Small intestine (tissue), 7 donors: ENCODE results near the gene RITA1. TPM values are rescaled to one million over a fixed set of nuclear protein-coding genes. Genes with fewer than 3 reads are reported as not detected.

Source experiments
- DNase-seq, 2 donors: peaks; one replicate each; pipeline versions ENCODE4 v3.0.0 to v3.0.0-alpha.2; 2013
- FAIRE-seq: peaks from 2 replicates; lab custom pipeline; 2012; peaks lifted over from hg19 to GRCh38; lab: Jason Lieb, UNC
- H3K27ac ChIP-seq, 3 donors: one replicate each; pipeline ENCODE4 v1.5.1; 2013; ENCODE audit warnings: low read length in 2 of 3, mild to moderate bottlenecking in 2 of 3, control low read depth in 1 of 3, inconsistent platforms in 1 of 3, low read depth in 1 of 3, moderate library complexity in 1 of 3
- H3K27me3 ChIP-seq, 3 donors: one replicate each; pipeline ENCODE4 v1.6.1; 2013; ENCODE audit warnings: low read length in 3 of 3, inconsistent platforms in 1 of 3; ENCODE audit not compliant: control insufficient read depth in 3 of 3, insufficient read depth in 3 of 3
- H3K36me3 ChIP-seq, 3 donors: one replicate each; pipeline ENCODE4 v1.6.1; 2013; ENCODE audit warnings: low read length in 3 of 3, inconsistent platforms in 1 of 3, low read depth in 1 of 3, mild to moderate bottlenecking in 1 of 3, moderate library complexity in 1 of 3; ENCODE audit not compliant: control insufficient read depth in 3 of 3, insufficient read depth in 2 of 3
- H3K4me1 ChIP-seq, 3 donors: one replicate each; pipeline ENCODE4 v1.6.1; 2013; ENCODE audit warnings: low read length in 2 of 3, inconsistent platforms in 1 of 3, low read depth in 1 of 3, mild to moderate bottlenecking in 1 of 3, moderate library complexity in 1 of 3; ENCODE audit not compliant: control insufficient read depth in 3 of 3, insufficient read depth in 2 of 3
- H3K4me3 ChIP-seq, 3 donors: one replicate each; pipeline ENCODE4 v1.5.1; 2013; ENCODE audit warnings: low read length in 3 of 3, control low read depth in 1 of 3, inconsistent platforms in 1 of 3, low read depth in 1 of 3, mild to moderate bottlenecking in 1 of 3, moderate library complexity in 1 of 3
- H3K9me3 ChIP-seq, 2 donors: one replicate each; pipeline ENCODE4 v1.6.1; 2013; ENCODE audit warnings: low read depth in 1 of 2, low read length in 1 of 2; ENCODE audit not compliant: control insufficient read depth in 2 of 2, insufficient read depth in 1 of 2
- WGBS, 3 donors: extraction: QIAGEN DNeasy Blood & Tissue Kit; methylation state at CpG; one replicate each; pipeline ENCODE4 v1.1.7; 2013; 5-methylcytosine and 5-hydroxymethylcytosine counted together
- polyA plus RNA-seq, 4 donors: library from polyadenylated mRNA; stranded (reverse) in 3 of 4; unstranded in 1 of 4; fragments of 200-250 nt in 3 of 4; fragments of 120-200 nt in 1 of 4; gene quantifications; one replicate each; pipeline versions ENCODE4 v1.2.1 to v1.2.3, GENCODE V29; 2013
- donor health status: healthy with polysubstance abuse.
- donor health status: control.
- donor health status: control.
- donor health status: Bipolar disorder and iron deficiency.
- donor health status: healthy.

Gene RITA1
- polyA plus RNA-seq, 4 donors, result 15.2 to 31.5 (median 19.7) TPM

- Histone ChIP-seq H3K4me1 (peaks cover 0 to 5% (median 0%) of the 10 kb centered on the region in 3 donors), H3K4me3 (no peak overlapping the region), H3K9me3 (peaks cover 0 to 3% of the 10 kb centered on the region in 2 donors), H3K27ac (no peak overlapping the region), H3K36me3 (peaks cover 25 to 70% (median 28%) of the 10 kb centered on the region in 3 donors), H3K27me3 (no peaks in the 10 kb centered on the region)
- WGBS, 3 donors, result 95 to 97% (median 96%) methylated on average over 14 of the region's 14 CpGs
- FAIRE-seq (no peak), DNase-seq (no peak)
These were observed 6.5 kb upstream of the RITA1 start for GRCh38 chr12:113179023-113179422.

- peaks cover 0 to 3% of the 10 kb centered on the region in 2 donors for H3K9me3 ChIP-seq
- peaks cover 25 to 57% (median 28%) of the 10 kb centered on the region in 3 donors for H3K36me3 ChIP-seq
- no peak overlapping the region for H3K4me3 ChIP-seq
- no peak for DNase-seq
- no peaks in the 10 kb centered on the region for H3K27me3 ChIP-seq
- WGBS, 3 donors, result 50 to 80% (median 64%) methylated on average over 4 of the region's 4 CpGs
- FAIRE-seq, result no peak
- no peak overlapping the region for H3K27ac ChIP-seq
- peaks cover 0 to 5% (median 0%) of the 10 kb centered on the region in 3 donors for H3K4me1 ChIP-seq
These were observed 5.2 kb upstream of the RITA1 start for GRCh38 chr12:113180333-113180732.

- Histone ChIP-seq H3K4me1 (peaks cover 0 to 10% (median 5%) of the 10 kb centered on the region in 3 donors), H3K36me3 (peaks cover 18 to 51% (median 27%) of the 10 kb centered on the region in 3 donors), H3K9me3 (peaks cover 0 to 3% of the 10 kb centered on the region in 2 donors), H3K27ac (no peak overlapping the region), H3K4me3 (no peak overlapping the region), H3K27me3 (no peaks in the 10 kb centered on the region)
- FAIRE-seq, result no peak
- 91 to 92% (median 91%) methylated on average over 3 of the region's 3 CpGs for WGBS, 3 donors
- DNase-seq, result no peak
These were observed 3.5 kb upstream of the RITA1 start for GRCh38 chr12:113181975-113182374.

GRCh38 chr12:113183030-113183589 lies 2.4 kb upstream of the RITA1 start:
- WGBS, 3 donors, result 79 to 87% (median 82%) methylated on average over 11 of the region's 11 CpGs
- Histone ChIP-seq H3K4me3 (no peak overlapping the region), H3K27me3 (no peaks in the 10 kb centered on the region), H3K27ac (no peak overlapping the region), H3K4me1 (peaks cover 0 to 13% (median 5%) of the 10 kb centered on the region in 3 donors), H3K9me3 (no peaks in the 10 kb centered on the region), H3K36me3 (peaks cover 10 to 46% (median 21%) of the 10 kb centered on the region in 3 donors)
- FAIRE-seq (no peak), DNase-seq (no peak)

- Histone ChIP-seq H3K27me3 (no peaks in the 10 kb centered on the region), H3K4me3 (peak overlapping the region; percentile 40 to 98 (median 88)), H3K4me1 (peaks cover 0 to 13% (median 5%) of the 10 kb centered on the region in 3 donors), H3K27ac (peak overlapping the region; percentile 90 to 99 (median 92)), H3K36me3 (peaks cover 5 to 36% (median 12%) of the 10 kb centered on the region in 3 donors), H3K9me3 (no peaks in the 10 kb centered on the region)
- DNase-seq (no peak), FAIRE-seq (no peak)
- WGBS, 3 donors, result 19 to 25% (median 22%) methylated on average over 26 of the region's 26 CpGs
These were observed 1.2 kb upstream of the RITA1 start for GRCh38 chr12:113184098-113184899.

GRCh38 chr12:113184900-113185179 lies 681 bp upstream of the RITA1 start:
- no peaks in the 10 kb centered on the region for H3K27me3 ChIP-seq
- FAIRE-seq, result no peak
- peak; percentile 93 to 95 for DNase-seq
- H3K9me3 ChIP-seq, result no peaks in the 10 kb centered on the region
- H3K4me3 ChIP-seq, result peak overlapping the region; percentile 88 to 98 (median 92)
- H3K36me3 ChIP-seq, result peaks cover 3 to 31% (median 10%) of the 10 kb centered on the region in 3 donors
- peak overlapping the region; percentile 90 to 99 (median 92) for H3K27ac ChIP-seq
- H3K4me1 ChIP-seq, result peaks cover 0 to 13% (median 5%) of the 10 kb centered on the region in 3 donors
- WGBS, 3 donors, result 0 to 1% (median 0%) methylated on average over 20 of the region's 20 CpGs

GRCh38 chr12:113186033-113186365 lies 478 bp downstream of the RITA1 start:
- peak overlapping the region; percentile 88 to 98 (median 92) for H3K4me3 ChIP-seq
- WGBS, 3 donors, result 3 to 5% (median 3%) methylated on average over 11 of the region's 11 CpGs
- H3K36me3 ChIP-seq, result peaks cover 2 to 24% (median 4%) of the 10 kb centered on the region in 3 donors
- H3K9me3 ChIP-seq, result no peaks in the 10 kb centered on the region
- peaks cover 0 to 13% (median 5%) of the 10 kb centered on the region in 3 donors for H3K4me1 ChIP-seq
- peak in 1 of 2 donors; percentile 42 for DNase-seq
- H3K27ac ChIP-seq, result peak overlapping the region; percentile 90 to 99 (median 92)
- H3K27me3 ChIP-seq, result no peaks in the 10 kb centered on the region
- FAIRE-seq, result no peak

GRCh38 chr12:113186666-113187325 lies 1.3 kb downstream of the RITA1 start:
- Histone ChIP-seq H3K36me3 (peaks cover 4 to 31% (median 10%) of the 10 kb centered on the region in 3 donors), H3K27me3 (no peaks in the 10 kb centered on the region), H3K4me3 (peak overlapping the region in 2 of 3 donors; percentile 88 to 98), H3K4me1 (peaks cover 0 to 13% (median 5%) of the 10 kb centered on the region in 3 donors), H3K27ac (peak overlapping the region in 1 of 3 donors; percentile 52), H3K9me3 (no peaks in the 10 kb centered on the region)
- FAIRE-seq (no peak), DNase-seq (peak; percentile 33 to 69)
- WGBS, 3 donors, result 20 to 61% (median 27%) methylated on average over 16 of the region's 16 CpGs
